ENCODE data around the gene CROCC2.

The CROCC2 gene

GRCh38 chr2:240992572-240993291 lies 86.6 kb downstream of the CROCC2 start:
- Histone ChIP-seq H3K4me3 (no peak overlapping the region), H3K4me2 (peak overlapping the region; percentile 46 to 98 (median 94)), H3K36me3 (no peaks in the 10 kb centered on the region), H3K9me3 (replicated peaks in 1 of 11) (no peaks in the 10 kb centered on the region), H3K27ac (no peak overlapping the region), H4K20me1 (peaks cover 0 to 73% (median 0%) of the 10 kb centered on the region in 11 experiments; a peak in 7 of 22 replicates), H3K9ac (no peak overlapping the region; a peak in 1 of 22 replicates), H3K27me3 (peaks cover 13 to 40% (median 23%) of the 10 kb centered on the region in 11 experiments), H3K4me1 (peaks cover 43 to 100% (median 97%) of the 10 kb centered on the region in 10 experiments)
- no peak for TF ChIP-seq Cebpa-rat (IDR thresholded peaks at IDR 0.05)

DNA sequence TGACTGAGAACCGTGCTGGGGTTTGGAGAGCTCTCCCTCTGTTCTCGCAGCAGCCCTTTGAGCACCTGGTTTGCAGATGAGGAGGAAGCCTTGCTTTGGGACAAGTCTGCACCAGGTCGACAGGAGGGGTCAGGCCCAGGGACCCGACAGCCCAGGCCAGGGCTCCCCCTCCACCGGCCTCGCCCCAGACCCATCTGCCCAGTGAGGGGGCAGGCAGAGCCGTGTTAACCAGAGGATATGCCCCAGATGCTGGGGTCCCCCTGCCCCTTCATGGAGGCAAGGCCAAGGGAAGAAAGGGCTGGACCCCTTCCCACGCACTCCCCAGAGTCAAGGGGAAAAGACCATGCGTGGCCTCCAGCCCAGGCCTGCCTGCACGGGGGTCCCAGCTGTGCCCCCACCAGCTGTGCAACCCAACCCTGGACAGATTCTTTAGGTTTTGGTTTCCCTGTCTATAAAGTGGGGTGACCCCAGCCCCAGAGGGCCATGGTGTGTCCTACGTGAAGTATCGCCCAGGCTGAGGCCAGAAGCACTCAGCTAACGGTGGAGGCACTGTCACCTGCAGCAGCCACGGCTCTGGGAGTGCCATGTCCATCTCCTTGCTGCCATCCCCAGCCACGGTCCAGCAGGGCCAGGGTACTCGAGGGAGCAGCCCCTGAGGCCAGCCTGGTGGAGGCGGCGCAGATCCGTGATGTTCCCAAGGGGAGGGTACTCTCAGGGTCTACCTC lies 87.5 kb downstream of the CROCC2 start:
- Histone ChIP-seq H4K20me1 (peaks cover 0 to 74% (median under 1%) of the 10 kb centered on the region in 11 experiments; a peak in 8 of 22 replicates), H3K9ac (no peak overlapping the region; a peak in 1 of 22 replicates)

GRCh38 chr2:240994171-240994896 lies 88.2 kb downstream of the CROCC2 start:
- H3K4me2 ChIP-seq = peak overlapping the region in 8 of 11 experiments; percentile 77 to 98 (median 96); a peak in 16 of 22 replicates
- no peaks in the 10 kb centered on the region for H3K9me3 ChIP-seq (replicated peaks in 1 of 11)
- no peak overlapping the region for H3K4me3 ChIP-seq
- H3K27me3 ChIP-seq = peaks cover 29 to 55% (median 39%) of the 10 kb centered on the region in 11 experiments
- H3K36me3 ChIP-seq = no peaks in the 10 kb centered on the region
- H3K27ac ChIP-seq = no peak overlapping the region
- peaks cover 0 to 73% (median 8%) of the 10 kb centered on the region in 11 experiments; a peak in 12 of 22 replicates for H4K20me1 ChIP-seq
- H3K4me1 ChIP-seq = peaks cover 41 to 100% (median 95%) of the 10 kb centered on the region in 10 experiments
- H3K9ac ChIP-seq = no peak overlapping the region; a peak in 1 of 22 replicates
- TF ChIP-seq Cebpa-rat (IDR thresholded peaks at IDR 0.05) = no peak

More for the DNA sequence above, 87.5 kb downstream of the CROCC2 start:
- Histone ChIP-seq H3K4me1 (peaks cover 39 to 100% (median 95%) of the 10 kb centered on the region in 10 experiments), H3K4me3 (no peak overlapping the region), H3K36me3 (no peaks in the 10 kb centered on the region), H3K4me2 (peak overlapping the region in 10 of 11 experiments; percentile 46 to 98 (median 94); a peak in 19 of 22 replicates), H3K27me3 (peaks cover 22 to 48% (median 32%) of the 10 kb centered on the region in 11 experiments), H3K9me3 (replicated peaks in 1 of 11) (no peaks in the 10 kb centered on the region), H3K27ac (no peak overlapping the region)
- no peak for TF ChIP-seq Cebpa-rat (IDR thresholded peaks at IDR 0.05)

DNA sequence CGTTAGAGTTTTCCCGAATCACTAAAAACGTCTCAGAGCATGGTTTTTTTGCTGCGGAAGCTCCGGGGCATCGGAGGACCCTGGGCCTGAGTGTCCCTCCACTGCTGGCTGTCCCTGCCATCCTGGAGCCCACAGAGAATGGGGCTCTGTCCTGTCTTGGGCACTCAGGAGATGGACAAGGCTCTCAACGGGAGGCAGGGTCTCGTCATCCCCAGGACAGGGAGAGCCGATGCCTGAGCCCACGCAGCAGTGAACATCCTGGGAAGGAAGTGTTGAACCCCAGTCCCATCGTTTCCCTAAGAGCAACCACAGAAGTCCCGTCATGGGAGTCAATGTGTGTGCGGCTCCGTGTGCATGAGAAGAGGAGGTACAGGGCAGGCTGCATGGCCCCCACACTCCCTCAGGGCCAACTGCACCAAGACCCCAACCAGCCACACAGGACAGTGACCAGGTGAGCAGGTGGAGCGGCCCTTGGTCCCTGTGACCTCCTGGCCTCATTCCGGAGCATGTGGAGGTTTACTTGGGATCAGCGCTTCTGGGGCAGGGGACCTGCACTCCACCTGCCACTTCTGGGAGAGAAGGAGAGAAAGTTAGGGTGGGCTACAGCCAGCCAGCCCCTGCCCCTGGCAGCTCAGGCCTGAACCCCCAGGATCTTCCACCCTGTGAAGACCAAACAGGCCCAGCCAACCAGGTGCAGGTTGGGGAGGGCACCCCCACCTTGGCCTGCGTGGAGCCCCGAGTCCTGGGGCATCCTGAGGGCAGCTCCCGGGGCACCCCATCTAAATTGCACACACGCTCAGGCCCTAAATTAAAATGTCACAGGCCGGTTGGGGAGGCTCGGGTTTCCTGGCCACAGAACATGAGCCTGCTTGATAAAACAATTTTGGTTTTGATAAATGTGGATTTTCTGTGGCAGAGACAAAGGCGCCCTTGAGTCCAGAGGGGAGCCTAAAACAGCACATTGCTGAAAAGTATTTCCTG lies 89.2 kb downstream of the CROCC2 start:
- Histone ChIP-seq H3K9ac (peak overlapping the region in 4 of 11 experiments; percentile 45 to 52 (median 50); a peak in 5 of 22 replicates), H3K27ac (no peak overlapping the region), H3K4me3 (peak overlapping the region in 1 of 10 experiments; percentile 7; a peak in 2 of 20 replicates), H3K4me1 (peaks cover 42 to 91% (median 88%) of the 10 kb centered on the region in 10 experiments), H3K4me2 (peak overlapping the region; percentile 31 to 98 (median 94)), H3K27me3 (peaks cover 39 to 65% (median 49%) of the 10 kb centered on the region in 11 experiments), H3K9me3 (replicated peaks in 1 of 11) (no peaks in the 10 kb centered on the region), H3K36me3 (no peaks in the 10 kb centered on the region), H4K20me1 (peaks cover 0 to 79% (median 12%) of the 10 kb centered on the region in 11 experiments; a peak in 12 of 22 replicates)
- TF ChIP-seq Cebpa-rat (IDR thresholded peaks at IDR 0.05) = no peak

GRCh38 chr2:240996161-240996833 lies 90.2 kb downstream of the CROCC2 start:
- Histone ChIP-seq H3K4me3 (peak overlapping the region in 1 of 10 experiments; percentile 7; a peak in 2 of 20 replicates), H3K9ac (peak overlapping the region in 4 of 11 experiments; percentile 45 to 52 (median 50); a peak in 8 of 22 replicates), H4K20me1 (peaks cover 0 to 83% (median 12%) of the 10 kb centered on the region in 11 experiments; a peak in 12 of 22 replicates), H3K4me2 (peak overlapping the region; percentile 31 to 98 (median 94)), H3K4me1 (peaks cover 42 to 84% (median 79%) of the 10 kb centered on the region in 10 experiments), H3K9me3 (replicated peaks in 1 of 11) (no peaks in the 10 kb centered on the region), H3K27me3 (peaks cover 42 to 74% (median 58%) of the 10 kb centered on the region in 11 experiments), H3K27ac (no peak overlapping the region), H3K36me3 (no peaks in the 10 kb centered on the region)
- no peak for TF ChIP-seq Cebpa-rat (IDR thresholded peaks at IDR 0.05)

DNA sequence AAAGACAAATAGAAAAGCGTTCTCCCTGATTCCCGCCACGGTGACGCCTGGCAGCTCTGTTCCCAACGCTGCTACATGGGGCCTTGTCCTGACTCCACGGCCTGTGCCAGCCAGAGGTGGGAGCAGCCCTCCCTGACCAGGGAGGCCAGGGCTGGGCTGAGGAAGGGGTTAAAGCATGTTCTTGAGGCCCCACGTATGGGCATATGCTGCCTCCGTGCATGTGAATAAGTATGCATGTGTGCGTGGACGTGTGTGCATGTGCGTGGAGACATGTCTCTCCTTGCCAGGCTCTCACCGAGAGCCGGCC lies 90.7 kb downstream of the CROCC2 start:
- H3K4me2 ChIP-seq = peak overlapping the region in 9 of 11 experiments; percentile 60 to 98 (median 95); a peak in 16 of 22 replicates
- H3K27me3 ChIP-seq = peaks cover 42 to 79% (median 58%) of the 10 kb centered on the region in 11 experiments
- H3K27ac ChIP-seq = no peak overlapping the region
- peaks cover 37 to 79% (median 74%) of the 10 kb centered on the region in 10 experiments for H3K4me1 ChIP-seq
- TF ChIP-seq Cebpa-rat (IDR thresholded peaks at IDR 0.05) = no peak
- peak overlapping the region in 1 of 11 experiments; percentile 52; a peak in 1 of 22 replicates for H3K9ac ChIP-seq
- H3K4me3 ChIP-seq = no peak overlapping the region
- peaks cover 0 to 78% (median 12%) of the 10 kb centered on the region in 11 experiments; a peak in 12 of 22 replicates for H4K20me1 ChIP-seq
- no peaks in the 10 kb centered on the region for H3K36me3 ChIP-seq
- H3K9me3 ChIP-seq (replicated peaks in 1 of 11) = no peaks in the 10 kb centered on the region

- Histone ChIP-seq H3K9ac (no peak overlapping the region), H3K4me3 (no peak overlapping the region), H3K4me1 (peaks cover 32 to 74% (median 69%) of the 10 kb centered on the region in 10 experiments), H3K27me3 (peaks cover 42 to 79% (median 58%) of the 10 kb centered on the region in 11 experiments), H3K27ac (no peak overlapping the region), H3K9me3 (replicated peaks in 1 of 11) (peaks cover 0 to 3% (median 0%) of the 10 kb centered on the region in 11 experiments; a peak in 4 of 22 replicates), H3K36me3 (no peaks in the 10 kb centered on the region), H3K4me2 (peak overlapping the region; percentile 89 to 99 (median 97); a peak in 20 of 22 replicates), H4K20me1 (peaks cover 0 to 73% (median 12%) of the 10 kb centered on the region in 11 experiments; a peak in 12 of 22 replicates)
- TF ChIP-seq Cebpa-rat (IDR thresholded peaks at IDR 0.05) = no peak
Observed at GRCh38 chr2:240997141-240997855, 91.2 kb downstream of the CROCC2 start.
